BLaER1 (cell line): ENCODE data around the gene CAMKK2.
"Not testable (repeated sequence)": the region's sequence is repeated elsewhere in the genome, so short reads cannot be mapped to it uniquely, and the experiment has no call there.

Experiments used
- H3K27ac ChIP-seq: shearing (Covaris generic); formaldehyde crosslinking; 2 replicates; pipeline ENCODE4 v1.8.1; 2022
- H3K27me3 ChIP-seq: shearing (Covaris generic); formaldehyde crosslinking; 2 replicates; pipeline ENCODE4 v1.8.1; 2022
- H3K36me3 ChIP-seq: shearing (Covaris generic); formaldehyde crosslinking; 2 replicates; pipeline ENCODE4 v1.8.1; 2022
- H3K4me1 ChIP-seq: shearing (Covaris generic); formaldehyde crosslinking; 2 replicates; pipeline ENCODE4 v1.8.1; 2022
- H3K4me2 ChIP-seq: shearing (Covaris generic); formaldehyde crosslinking; 2 replicates; pipeline ENCODE4 v1.8.1; 2022
- H3K4me3 ChIP-seq: shearing (Covaris generic); formaldehyde crosslinking; 2 replicates; pipeline ENCODE4 v1.8.1; 2022
- H3K9ac ChIP-seq: shearing (Covaris generic); formaldehyde crosslinking; 2 replicates; pipeline ENCODE4 v1.8.1; 2022
- H3K9me3 ChIP-seq: shearing (Covaris generic); formaldehyde crosslinking; 2 replicates; pipeline ENCODE4 v1.8.1; 2022
- H4K20me1 ChIP-seq: shearing (Covaris generic); formaldehyde crosslinking; 2 replicates; pipeline ENCODE4 v1.8.1; 2022
- Cebpa-rat ChIP-seq: shearing (Covaris generic); IDR thresholded peaks from 2 replicates; pipeline ENCODE4 v1.8.1; 2022

CAMKK2 gene

GRCh38 chr12:121328620-121329019 is 32.1 kb upstream of the CAMKK2 start:
- peaks cover 6% of the 10 kb centered on the region; the same call in 1 of the 2 replicates for H4K20me1 ChIP-seq
- no peak overlapping the region for H3K4me2 ChIP-seq
- H3K27me3 ChIP-seq, result no peaks in the 10 kb centered on the region
- no peaks in the 10 kb centered on the region; the same call in 1 of the 2 replicates for H3K4me1 ChIP-seq
- no peak overlapping the region for H3K27ac ChIP-seq
- H3K36me3 ChIP-seq, result peaks cover 100% of the 10 kb centered on the region
- H3K4me3 ChIP-seq, result no peak overlapping the region
- H3K9me3 ChIP-seq, result no peaks in the 10 kb centered on the region
- H3K9ac ChIP-seq, result no peak overlapping the region
- no peak for TF ChIP-seq Cebpa-rat

- Histone ChIP-seq H3K4me3 (no peak overlapping the region), H3K9ac (no peak overlapping the region), H3K4me2 (no peak overlapping the region), H4K20me1 (peaks cover 6% of the 10 kb centered on the region; the same call in 1 of the 2 replicates), H3K27ac (no peak overlapping the region), H3K36me3 (peaks cover 100% of the 10 kb centered on the region), H3K9me3 (no peaks in the 10 kb centered on the region), H3K27me3 (no peaks in the 10 kb centered on the region), H3K4me1 (no peaks in the 10 kb centered on the region; the same call in 1 of the 2 replicates)
- TF ChIP-seq Cebpa-rat, result no peak
Measured at GRCh38 chr12:121326996-121327674, 30.6 kb upstream of the CAMKK2 start.

GRCh38 chr12:121325922-121326396 is 29.4 kb upstream of the CAMKK2 start:
- Histone ChIP-seq H3K4me1 (no peaks in the 10 kb centered on the region; the same call in 1 of the 2 replicates), H3K4me2 (no peak overlapping the region), H3K9ac (no peak overlapping the region), H3K27ac (no peak overlapping the region), H4K20me1 (peaks cover 6% of the 10 kb centered on the region; the same call in 1 of the 2 replicates), H3K4me3 (no peak overlapping the region), H3K9me3 (no peaks in the 10 kb centered on the region), H3K27me3 (no peaks in the 10 kb centered on the region), H3K36me3 (peaks cover 100% of the 10 kb centered on the region)
- TF ChIP-seq Cebpa-rat, result no peak

GRCh38 chr12:121323908-121324307 is 27.4 kb upstream of the CAMKK2 start:
- Histone ChIP-seq H3K4me3 (no peak overlapping the region), H3K27me3 (no peaks in the 10 kb centered on the region), H3K4me1 (no peaks in the 10 kb centered on the region; the same call in 1 of the 2 replicates), H3K4me2 (no peak overlapping the region), H3K36me3 (peaks cover 100% of the 10 kb centered on the region), H3K27ac (no peak overlapping the region), H3K9me3 (no peaks in the 10 kb centered on the region), H3K9ac (no peak overlapping the region), H4K20me1 (peaks cover 11% of the 10 kb centered on the region; the same call in 1 of the 2 replicates)
- TF ChIP-seq Cebpa-rat, result no peak

GRCh38 chr12:121318121-121318520 is 21.6 kb upstream of the CAMKK2 start:
- no peak for TF ChIP-seq Cebpa-rat
- no peak overlapping the region for H3K4me2 ChIP-seq
- peaks cover 87% of the 10 kb centered on the region for H3K36me3 ChIP-seq

GRCh38 chr12:121314431-121314830 is 17.9 kb upstream of the CAMKK2 start:
- no peak for TF ChIP-seq Cebpa-rat
- Histone ChIP-seq H4K20me1 (peaks cover 33% of the 10 kb centered on the region), H3K4me1 (no peaks in the 10 kb centered on the region), H3K27me3 (no peaks in the 10 kb centered on the region), H3K4me2 (no peak overlapping the region), H3K4me3 (no peak overlapping the region), H3K27ac (no peak overlapping the region), H3K9me3 (no peaks in the 10 kb centered on the region), H3K9ac (no peak overlapping the region), H3K36me3 (peaks cover 87% of the 10 kb centered on the region)

More at GRCh38 chr12:121318121-121318520, 21.6 kb upstream of the CAMKK2 start:
- H3K9me3 ChIP-seq, result no peaks in the 10 kb centered on the region
- H3K9ac ChIP-seq, result no peak overlapping the region
- no peak overlapping the region for H3K4me3 ChIP-seq
- peaks cover 20% of the 10 kb centered on the region for H4K20me1 ChIP-seq
- H3K27ac ChIP-seq, result no peak overlapping the region
- H3K27me3 ChIP-seq, result no peaks in the 10 kb centered on the region
- H3K4me1 ChIP-seq, result no peaks in the 10 kb centered on the region

- H3K4me2 ChIP-seq, H3K27me3 ChIP-seq, H3K27ac ChIP-seq, H3K4me1 ChIP-seq, H3K9me3 ChIP-seq, H3K9ac ChIP-seq, H3K4me3 ChIP-seq: not testable (repeated sequence)
- H3K36me3 ChIP-seq, result peaks cover 80% of the 10 kb centered on the region
- H4K20me1 ChIP-seq, result peaks cover 33% of the 10 kb centered on the region
Measured at GRCh38 chr12:121310231-121310630, 13.7 kb upstream of the CAMKK2 start.

GRCh38 chr12:121307397-121307796 is 10.9 kb upstream of the CAMKK2 start:
- not testable (repeated sequence) for H3K9me3 ChIP-seq, H3K4me1 ChIP-seq, H3K9ac ChIP-seq, H3K4me3 ChIP-seq, H3K27ac ChIP-seq, H3K4me2 ChIP-seq, H3K27me3 ChIP-seq
- H4K20me1 ChIP-seq, result peaks cover 13% of the 10 kb centered on the region
- peaks cover 57% of the 10 kb centered on the region for H3K36me3 ChIP-seq

- no peak overlapping the region for H3K4me2 ChIP-seq
- H3K36me3 ChIP-seq, result peaks cover 27% of the 10 kb centered on the region
- no peak for TF ChIP-seq Cebpa-rat
- H4K20me1 ChIP-seq, result no peaks in the 10 kb centered on the region
- H3K4me1 ChIP-seq, result peaks cover 12% of the 10 kb centered on the region
- H3K27me3 ChIP-seq, result no peaks in the 10 kb centered on the region
- H3K4me3 ChIP-seq, result no peak overlapping the region
- no peak overlapping the region for H3K27ac ChIP-seq
- H3K9me3 ChIP-seq, result no peaks in the 10 kb centered on the region
- no peak overlapping the region for H3K9ac ChIP-seq
Measured at GRCh38 chr12:121304306-121304705, 7.8 kb upstream of the CAMKK2 start.

- Histone ChIP-seq H3K4me2 (no peak overlapping the region), H3K27me3 (no peaks in the 10 kb centered on the region), H4K20me1 (no peaks in the 10 kb centered on the region), H3K36me3 (peaks cover 2% of the 10 kb centered on the region; the same call in 1 of the 2 replicates), H3K27ac (no peak overlapping the region), H3K4me1 (peaks cover 24% of the 10 kb centered on the region), H3K9ac (no peak overlapping the region), H3K9me3 (no peaks in the 10 kb centered on the region), H3K4me3 (no peak overlapping the region)
- no peak for TF ChIP-seq Cebpa-rat
Measured at GRCh38 chr12:121301876-121302275, 5.4 kb upstream of the CAMKK2 start.
